ENCODE results near the gene MYH11.
"Not testable (repeated sequence)": the region's sequence is repeated elsewhere in the genome, so short reads cannot be mapped to it uniquely, and the experiment has no call there.

Gene MYH11

DNA sequence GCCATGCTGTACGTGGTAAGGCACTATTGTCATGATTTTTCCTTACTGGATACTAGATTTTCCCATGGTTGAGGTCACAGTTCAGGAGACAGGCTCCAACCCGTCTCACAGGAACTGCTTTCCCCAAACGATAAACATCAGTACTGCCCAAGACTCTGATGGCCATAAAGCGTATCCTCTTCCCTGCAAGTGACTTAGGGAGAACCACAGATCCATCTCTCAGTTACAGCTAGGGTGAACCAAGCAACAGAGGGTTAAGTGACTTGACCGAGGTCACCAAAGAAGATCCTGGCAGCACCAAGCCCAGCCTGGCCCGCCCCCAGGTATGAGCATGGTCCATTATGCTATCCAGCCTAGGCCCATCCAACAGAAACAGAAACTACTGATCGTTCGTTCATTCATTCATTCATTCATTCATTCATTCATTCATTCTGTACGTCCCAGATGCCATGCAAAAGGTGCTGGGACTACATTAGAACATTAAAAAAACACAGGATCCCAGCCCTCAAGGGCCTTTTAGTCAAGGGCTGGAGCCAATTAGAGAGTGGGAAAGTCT is 31.0 kb downstream of the MYH11 start:
- Histone ChIP-seq H3K4me3 (ENCODE audit: low read depth in 1 of 2, low read length in 1 of 2) (no peak overlapping the region), H3K9me3 (no peaks in the 10 kb centered on the region), H3K27ac (no peak overlapping the region), H3K36me3 (no peaks in the 10 kb centered on the region), H3K27me3 (no peaks in the 10 kb centered on the region), H3K4me1 (ENCODE audit: control insufficient read depth in 1 of 2, insufficient read depth in 1 of 2, low read depth in 1 of 2, low read length in 1 of 2) (peaks cover 0 to 6% of the 10 kb centered on the region in 2 experiments)
- TF ChIP-seq, protein P1, sequence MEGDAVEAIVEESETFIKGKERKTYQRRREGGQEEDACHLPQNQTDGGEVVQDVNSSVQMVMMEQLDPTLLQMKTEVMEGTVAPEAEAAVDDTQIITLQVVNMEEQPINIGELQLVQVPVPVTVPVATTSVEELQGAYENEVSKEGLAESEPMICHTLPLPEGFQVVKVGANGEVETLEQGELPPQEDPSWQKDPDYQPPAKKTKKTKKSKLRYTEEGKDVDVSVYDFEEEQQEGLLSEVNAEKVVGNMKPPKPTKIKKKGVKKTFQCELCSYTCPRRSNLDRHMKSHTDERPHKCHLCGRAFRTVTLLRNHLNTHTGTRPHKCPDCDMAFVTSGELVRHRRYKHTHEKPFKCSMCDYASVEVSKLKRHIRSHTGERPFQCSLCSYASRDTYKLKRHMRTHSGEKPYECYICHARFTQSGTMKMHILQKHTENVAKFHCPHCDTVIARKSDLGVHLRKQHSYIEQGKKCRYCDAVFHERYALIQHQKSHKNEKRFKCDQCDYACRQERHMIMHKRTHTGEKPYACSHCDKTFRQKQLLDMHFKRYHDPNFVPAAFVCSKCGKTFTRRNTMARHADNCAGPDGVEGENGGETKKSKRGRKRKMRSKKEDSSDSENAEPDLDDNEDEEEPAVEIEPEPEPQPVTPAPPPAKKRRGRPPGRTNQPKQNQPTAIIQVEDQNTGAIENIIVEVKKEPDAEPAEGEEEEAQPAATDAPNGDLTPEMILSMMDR (IDR thresholded peaks at IDR 0.05) = no peak

DNA sequence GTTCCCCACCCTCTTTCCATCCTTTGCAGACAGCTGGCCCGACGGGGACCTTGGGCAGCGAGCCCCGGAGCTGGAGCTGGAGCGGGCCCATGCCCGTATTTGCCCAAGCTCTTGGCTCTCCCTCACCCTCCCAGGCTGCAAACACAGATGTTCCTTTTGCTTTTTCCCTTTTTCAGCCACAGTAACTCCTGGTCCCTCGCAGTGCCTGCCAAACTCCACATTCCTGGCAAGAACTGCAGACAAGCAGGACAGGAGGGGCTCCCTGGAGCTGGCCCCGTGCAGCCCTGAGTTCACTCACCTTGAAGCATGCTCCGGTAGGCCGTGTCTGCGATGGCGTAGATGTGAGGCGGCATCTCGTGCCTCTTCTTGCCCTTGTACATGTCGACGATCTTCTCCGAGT is 33.9 kb downstream of the MYH11 start:
- no peaks in the 10 kb centered on the region for H3K27me3 ChIP-seq
- no peaks in the 10 kb centered on the region for H3K36me3 ChIP-seq
- H3K4me1 ChIP-seq (ENCODE audit: control insufficient read depth in 1 of 2, insufficient read depth in 1 of 2, low read depth in 1 of 2, low read length in 1 of 2) = no peaks in the 10 kb centered on the region
- TF ChIP-seq, protein P1 (IDR thresholded peaks at IDR 0.05) = no peak
- H3K27ac ChIP-seq = no peak overlapping the region
- no peaks in the 10 kb centered on the region for H3K9me3 ChIP-seq
- no peak overlapping the region for H3K4me3 ChIP-seq (ENCODE audit: low read depth in 1 of 2, low read length in 1 of 2)

GRCh38 chr16:15820837-15821236 is 36.0 kb downstream of the MYH11 start:
- Histone ChIP-seq H3K4me3 (ENCODE audit: low read depth in 1 of 2, low read length in 1 of 2) (no peak overlapping the region), H3K27me3 (no peaks in the 10 kb centered on the region), H3K36me3 (no peaks in the 10 kb centered on the region), H3K27ac (no peak overlapping the region), H3K9me3 (no peaks in the 10 kb centered on the region), H3K4me1 (ENCODE audit: control insufficient read depth in 1 of 2, insufficient read depth in 1 of 2, low read depth in 1 of 2, low read length in 1 of 2) (no peaks in the 10 kb centered on the region)
- TF ChIP-seq, protein P1 (IDR thresholded peaks at IDR 0.05) = no peak

- H3K27me3 ChIP-seq = no peaks in the 10 kb centered on the region
These were observed 37.8 kb downstream of the MYH11 start for GRCh38 chr16:15819046-15819445.

DNA sequence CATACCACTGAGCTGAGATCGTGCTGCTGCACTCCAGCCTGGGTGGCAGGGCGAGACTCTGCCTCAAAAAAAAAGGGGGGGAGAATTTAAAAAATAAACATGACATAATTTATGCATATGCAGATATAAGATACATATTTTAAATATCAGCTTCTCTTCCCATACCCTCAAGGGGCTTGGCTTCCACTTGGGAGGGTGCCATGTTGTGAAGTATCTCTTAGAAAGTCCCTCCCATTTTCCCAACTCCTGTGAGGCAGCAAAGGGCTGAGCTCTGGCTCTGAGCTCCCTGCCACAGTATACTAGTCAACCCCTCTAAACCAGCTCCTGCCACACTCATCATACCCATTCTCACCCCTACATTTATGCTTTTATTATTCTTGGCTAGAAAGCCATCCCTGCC is 39.4 kb downstream of the MYH11 start:
- TF ChIP-seq, protein P1 (IDR thresholded peaks at IDR 0.05) = no peak
- H3K36me3 ChIP-seq = no peaks in the 10 kb centered on the region
- no peaks in the 10 kb centered on the region for H3K4me1 ChIP-seq (ENCODE audit: control insufficient read depth in 1 of 2, insufficient read depth in 1 of 2, low read depth in 1 of 2, low read length in 1 of 2)
- H3K27ac ChIP-seq = no peak overlapping the region
- H3K27me3 ChIP-seq = no peaks in the 10 kb centered on the region
- H3K4me3 ChIP-seq (ENCODE audit: low read depth in 1 of 2, low read length in 1 of 2) = no peak overlapping the region
- no peaks in the 10 kb centered on the region for H3K9me3 ChIP-seq

More at GRCh38 chr16:15819046-15819445, 37.8 kb downstream of the MYH11 start:
- no peak overlapping the region for H3K4me3 ChIP-seq (ENCODE audit: low read depth in 1 of 2, low read length in 1 of 2)
- H3K27ac ChIP-seq = no peak overlapping the region
- TF ChIP-seq, protein P1 (IDR thresholded peaks at IDR 0.05) = no peak
- no peaks in the 10 kb centered on the region for H3K4me1 ChIP-seq (ENCODE audit: control insufficient read depth in 1 of 2, insufficient read depth in 1 of 2, low read depth in 1 of 2, low read length in 1 of 2)
- no peaks in the 10 kb centered on the region for H3K9me3 ChIP-seq
- H3K36me3 ChIP-seq = no peaks in the 10 kb centered on the region

DNA sequence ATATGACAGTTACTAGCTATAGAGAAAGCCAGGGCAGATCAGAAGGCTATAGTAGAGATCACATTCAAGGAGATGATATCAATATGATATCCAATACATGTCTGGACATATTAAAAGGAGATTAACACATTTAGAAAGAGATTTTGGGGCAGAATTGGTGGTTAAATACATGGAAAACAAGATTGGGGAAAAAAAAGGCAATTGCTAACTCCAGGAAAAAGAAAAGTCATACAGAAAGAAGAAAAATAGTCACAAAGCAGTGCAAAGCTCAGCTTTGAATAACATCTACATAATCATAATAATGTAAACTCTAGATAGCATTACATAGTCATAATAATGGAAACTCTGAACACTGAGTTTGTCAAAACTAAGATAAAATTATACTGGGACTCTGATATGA is 40.6 kb downstream of the MYH11 start:
- no peaks in the 10 kb centered on the region for H3K9me3 ChIP-seq
- H3K4me3 ChIP-seq (ENCODE audit: low read depth in 1 of 2, low read length in 1 of 2) = no peak overlapping the region
- peaks cover 8% of the 10 kb centered on the region for H3K27me3 ChIP-seq
- TF ChIP-seq, protein P1 (IDR thresholded peaks at IDR 0.05) = no peak
- no peaks in the 10 kb centered on the region for H3K36me3 ChIP-seq
- H3K4me1 ChIP-seq (ENCODE audit: control insufficient read depth in 1 of 2, insufficient read depth in 1 of 2, low read depth in 1 of 2, low read length in 1 of 2) = no peaks in the 10 kb centered on the region
- H3K27ac ChIP-seq = no peak overlapping the region

GRCh38 chr16:15812401-15812750 is 44.5 kb downstream of the MYH11 start:
- H3K4me3 ChIP-seq (ENCODE audit: low read depth in 1 of 2, low read length in 1 of 2); H3K27me3 ChIP-seq; H3K9me3 ChIP-seq; H3K27ac ChIP-seq; H3K36me3 ChIP-seq; H3K4me1 ChIP-seq (ENCODE audit: control insufficient read depth in 1 of 2, insufficient read depth in 1 of 2, low read depth in 1 of 2, low read length in 1 of 2): not testable (repeated sequence)
